Stimulated activated naive B cell treated with anti-CD40 and anti-IgM and Interleukin-4, amounts not matched to agents 10 μg/mL and 1 μg/mL and 100 μg/mL, for 72 hours (primary cell): Measurements from ENCODE around the gene LRCH1.

Experiments used
- ATAC-seq, 2 donors: fragments of 150-1000 bp; cut with Tn5 transposase; replicated peaks; 2 replicates each; pipeline ENCODE4 v1.10.0; 2021; ENCODE audit warnings: moderate library complexity in 1 of 2
- DNase-seq: peaks from one replicate; pipeline ENCODE4 v3.0.0; 2021
- H3K27ac Mint-ChIP-seq: one replicate; pipeline ENCODE4 v1.8.0; 2022; ENCODE audit warnings: mild to moderate bottlenecking, mixed read lengths
- H3K27me3 Mint-ChIP-seq, 2 donors: one replicate each; pipeline ENCODE4 v1.8.0; 2022; ENCODE audit warnings: mixed read lengths in 2 of 2
- H3K36me3 Mint-ChIP-seq, 2 donors: one replicate each; pipeline ENCODE4 v1.8.0; 2022; ENCODE audit warnings: mixed read lengths in 2 of 2, mild to moderate bottlenecking in 1 of 2
- H3K4me1 Mint-ChIP-seq, 2 donors: one replicate each; pipeline ENCODE4 v1.8.0; 2022; ENCODE audit warnings: mixed read lengths in 2 of 2, mild to moderate bottlenecking in 1 of 2
- H3K4me3 Mint-ChIP-seq, 2 donors: one replicate each; pipeline ENCODE4 v1.8.0; 2022; ENCODE audit warnings: mild to moderate bottlenecking in 2 of 2, mixed read lengths in 2 of 2, moderate library complexity in 1 of 2
- H3K9me3 Mint-ChIP-seq, 2 donors: one replicate each; pipeline ENCODE4 v1.8.0; 2022; ENCODE audit warnings: mixed read lengths in 2 of 2, mild to moderate bottlenecking in 1 of 2

Gene LRCH1

DNA sequence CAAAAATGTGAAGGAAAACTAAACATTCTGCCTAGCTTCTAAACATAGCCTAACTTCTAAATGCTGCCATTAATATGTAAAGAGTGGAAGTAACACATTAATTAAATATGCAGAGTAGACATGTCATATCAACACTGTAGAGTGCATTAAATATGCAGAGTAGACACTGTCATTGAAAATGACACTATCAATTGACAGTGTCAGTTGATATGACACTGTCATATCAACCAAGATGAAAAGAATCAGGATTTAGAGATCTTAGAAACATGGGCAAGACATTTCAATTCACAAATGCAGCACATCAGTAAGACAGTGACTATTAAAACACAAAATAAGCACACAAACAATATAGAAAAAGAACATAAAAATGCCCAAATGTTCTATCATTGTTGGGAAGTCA lies 218.7 kb downstream of the LRCH1 start:
- Mint-ChIP-seq H3K36me3 (peaks cover 45 to 63% of the 10 kb centered on the region in 2 donors), H3K4me3 (no peak overlapping the region), H3K27ac (no peak overlapping the region), H3K4me1 (no peaks in the 10 kb centered on the region), H3K27me3 (no peaks in the 10 kb centered on the region), H3K9me3 (no peaks in the 10 kb centered on the region)
- ATAC-seq (no peak), DNase-seq (no peak)

DNA sequence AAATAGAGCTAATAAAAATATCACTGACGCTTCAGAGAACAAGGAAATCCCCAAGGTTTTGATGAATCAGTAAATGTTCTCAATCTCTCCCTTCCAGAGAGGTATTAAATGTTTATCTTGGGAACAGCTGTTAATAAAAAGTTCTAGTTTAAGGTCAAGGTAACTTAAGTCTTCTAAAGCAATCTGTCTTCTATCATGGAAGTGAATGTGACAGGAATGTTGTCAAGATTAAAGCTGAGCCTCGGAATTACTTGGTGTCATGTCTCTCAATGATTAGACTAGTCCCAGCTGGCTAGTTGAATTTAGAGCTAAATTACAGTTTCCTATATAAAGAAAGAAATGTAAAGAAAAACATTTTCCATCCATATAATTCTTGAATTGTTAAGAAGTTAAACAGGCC lies 220.6 kb downstream of the LRCH1 start:
- no peaks in the 10 kb centered on the region for H3K9me3 Mint-ChIP-seq
- H3K4me3 Mint-ChIP-seq: no peak overlapping the region
- DNase-seq: no peak
- no peak for ATAC-seq
- H3K4me1 Mint-ChIP-seq: no peaks in the 10 kb centered on the region
- H3K36me3 Mint-ChIP-seq: peaks cover 48 to 67% of the 10 kb centered on the region in 2 donors
- no peaks in the 10 kb centered on the region for H3K27me3 Mint-ChIP-seq
- no peak overlapping the region for H3K27ac Mint-ChIP-seq

DNA sequence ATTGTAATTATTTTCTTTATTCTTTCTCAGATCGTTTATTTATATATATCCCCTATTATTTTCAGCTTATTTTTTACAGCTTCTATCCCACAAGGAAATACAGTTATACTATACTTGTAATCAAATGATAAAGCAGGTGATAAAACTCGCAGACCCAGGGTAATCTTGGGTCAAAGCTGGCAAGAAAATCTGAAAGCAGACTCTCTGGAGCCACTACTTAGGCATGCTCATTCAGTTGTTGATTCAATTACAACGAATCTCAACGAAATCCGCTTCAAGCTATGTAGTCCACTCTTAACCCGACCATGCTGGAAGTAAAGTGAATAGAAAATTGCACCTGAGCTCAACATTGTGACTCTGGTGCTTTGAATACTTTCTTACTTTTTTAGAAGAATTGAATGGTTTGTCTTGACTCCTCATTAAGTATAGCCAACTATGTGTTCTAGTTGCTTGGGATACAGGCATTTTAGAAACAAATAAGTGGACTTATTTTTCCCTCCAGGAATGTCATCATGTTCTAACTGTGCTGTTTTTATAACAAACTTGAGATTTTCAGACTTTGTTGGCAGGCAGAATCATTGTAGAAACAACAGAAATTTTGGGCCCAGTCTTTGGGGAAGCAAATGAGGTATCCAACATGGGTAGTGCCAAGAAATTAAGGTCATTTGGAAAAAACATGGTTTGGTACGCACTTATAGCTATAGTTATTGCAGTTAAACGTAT lies 222.6 kb downstream of the LRCH1 start:
- H3K4me3 Mint-ChIP-seq: no peak overlapping the region

DNA sequence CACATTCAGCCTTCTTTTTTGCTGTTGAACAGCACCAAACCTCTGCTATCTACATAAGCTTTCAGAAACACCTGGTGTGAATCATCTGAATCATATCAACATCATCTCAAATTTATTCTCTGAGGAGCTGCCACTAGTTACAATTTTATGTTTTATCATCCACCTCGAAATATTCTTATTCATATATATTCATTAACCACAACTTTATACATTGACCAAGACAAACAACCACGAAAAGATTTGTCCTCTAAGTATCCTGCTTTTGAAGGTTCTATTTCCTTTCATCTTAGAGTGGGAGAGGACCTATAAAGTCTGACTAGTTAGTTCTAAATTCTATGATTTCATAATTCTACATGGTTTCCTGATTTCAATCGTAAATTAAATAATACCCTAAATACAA lies 225.1 kb downstream of the LRCH1 start:
- DNase-seq (no peak), ATAC-seq (no peak)
- H3K36me3 Mint-ChIP-seq: peaks cover 27 to 50% of the 10 kb centered on the region in 2 donors
- H3K9me3 Mint-ChIP-seq: no peaks in the 10 kb centered on the region
- no peak overlapping the region for H3K4me3 Mint-ChIP-seq
- H3K27me3 Mint-ChIP-seq: no peaks in the 10 kb centered on the region
- no peak overlapping the region for H3K27ac Mint-ChIP-seq
- H3K4me1 Mint-ChIP-seq: peaks cover 0 to 1% of the 10 kb centered on the region in 2 donors

More for the DNA sequence above, 222.6 kb downstream of the LRCH1 start:
- no peaks in the 10 kb centered on the region for H3K9me3 Mint-ChIP-seq
- no peaks in the 10 kb centered on the region for H3K4me1 Mint-ChIP-seq
- no peaks in the 10 kb centered on the region for H3K27me3 Mint-ChIP-seq
- peaks cover 43 to 57% of the 10 kb centered on the region in 2 donors for H3K36me3 Mint-ChIP-seq
- ATAC-seq: no peak
- DNase-seq: no peak
- H3K27ac Mint-ChIP-seq: no peak overlapping the region

DNA sequence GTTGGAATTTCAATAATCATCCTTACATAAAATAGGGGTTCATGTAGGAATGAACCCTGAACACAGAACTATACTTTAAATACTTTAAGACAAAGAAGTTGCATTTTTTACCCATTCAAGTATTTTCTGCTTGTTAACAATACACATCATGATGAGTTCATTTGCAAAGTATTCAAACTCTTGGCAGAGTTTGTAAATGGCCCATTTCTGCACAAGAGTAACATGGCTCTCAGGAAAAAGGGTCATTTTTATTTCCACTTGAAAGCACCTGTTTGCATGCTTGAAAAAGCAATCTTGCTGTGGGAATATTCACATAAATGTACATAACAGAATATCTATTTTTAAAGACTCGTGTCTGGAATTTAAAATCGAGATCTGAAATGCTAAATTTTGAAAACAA lies 225.9 kb downstream of the LRCH1 start:
- H3K36me3 Mint-ChIP-seq: peaks cover 21 to 45% of the 10 kb centered on the region in 2 donors
- H3K27ac Mint-ChIP-seq: no peak overlapping the region
- H3K4me3 Mint-ChIP-seq: no peak overlapping the region
- H3K27me3 Mint-ChIP-seq: no peaks in the 10 kb centered on the region
- ATAC-seq (no peak), DNase-seq (no peak)
- H3K4me1 Mint-ChIP-seq: peaks cover 0 to 1% of the 10 kb centered on the region in 2 donors
- no peaks in the 10 kb centered on the region for H3K9me3 Mint-ChIP-seq

DNA sequence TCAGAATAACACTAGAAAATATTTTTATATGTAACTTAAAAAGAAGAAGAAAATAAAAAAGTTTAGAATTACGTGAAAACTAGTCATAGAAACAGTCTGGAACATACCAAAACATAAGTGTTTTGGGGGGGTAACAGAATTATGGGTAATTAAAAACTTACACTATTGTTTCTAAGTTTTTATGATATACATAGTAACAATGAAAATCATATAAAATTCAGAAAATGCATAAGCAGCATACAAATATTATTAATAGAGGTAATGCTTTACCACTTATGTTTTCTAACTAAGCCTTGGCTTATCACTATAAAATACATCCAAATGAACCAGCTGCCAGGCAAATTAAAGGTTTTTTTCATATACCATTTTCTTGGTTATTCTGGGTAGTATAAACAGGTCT lies 229.1 kb downstream of the LRCH1 start:
- peaks cover 0 to 1% of the 10 kb centered on the region in 2 donors for H3K4me1 Mint-ChIP-seq
- H3K36me3 Mint-ChIP-seq: peaks cover 9 to 37% of the 10 kb centered on the region in 2 donors
- DNase-seq: no peak
- ATAC-seq: no peak
- no peaks in the 10 kb centered on the region for H3K27me3 Mint-ChIP-seq
- H3K9me3 Mint-ChIP-seq: no peaks in the 10 kb centered on the region
- H3K27ac Mint-ChIP-seq: no peak overlapping the region
- H3K4me3 Mint-ChIP-seq: no peak overlapping the region

DNA sequence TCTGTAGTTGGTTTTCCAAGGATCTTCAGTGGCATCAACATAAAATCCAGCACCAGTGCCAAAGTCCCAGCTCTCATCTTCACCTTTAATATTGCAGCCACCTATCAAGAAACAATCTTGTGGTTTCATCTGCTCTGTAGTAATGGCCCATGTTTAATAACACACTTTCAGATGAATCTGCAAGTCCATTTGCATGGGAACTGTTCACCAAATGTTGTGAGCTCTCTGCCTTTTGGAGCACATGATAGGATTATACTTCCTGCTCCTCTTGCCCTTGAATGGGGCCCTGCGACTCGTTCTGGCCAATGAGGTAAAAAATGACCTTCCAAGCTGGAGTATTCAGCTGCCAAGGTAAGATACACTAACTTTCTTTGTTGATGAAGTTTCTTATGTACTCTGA lies 229.7 kb downstream of the LRCH1 start:
- no peaks in the 10 kb centered on the region for H3K27me3 Mint-ChIP-seq
- no peak for ATAC-seq
- no peaks in the 10 kb centered on the region for H3K9me3 Mint-ChIP-seq
- H3K36me3 Mint-ChIP-seq: peaks cover 9 to 40% of the 10 kb centered on the region in 2 donors
- peaks cover 0 to 1% of the 10 kb centered on the region in 2 donors for H3K4me1 Mint-ChIP-seq
- no peak for DNase-seq
- H3K27ac Mint-ChIP-seq: no peak overlapping the region
- no peak overlapping the region for H3K4me3 Mint-ChIP-seq

DNA sequence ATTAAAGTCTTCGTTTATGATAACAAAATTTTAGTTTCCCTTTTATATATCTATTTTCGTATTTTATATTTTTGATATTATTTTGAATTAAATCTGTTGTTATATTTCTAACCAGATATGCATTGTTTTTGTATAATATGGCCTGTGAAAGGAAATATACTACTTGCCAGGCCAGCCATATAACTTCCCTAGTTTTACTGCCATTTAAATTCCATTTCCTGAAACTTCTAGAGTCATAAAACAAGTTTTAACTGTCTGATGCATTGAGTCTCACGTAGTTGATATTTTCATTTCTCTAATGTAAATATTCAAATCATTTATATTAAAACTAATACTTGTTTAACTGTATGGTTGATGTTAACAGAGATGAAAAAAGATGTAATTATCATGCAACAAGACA lies 230.5 kb downstream of the LRCH1 start:
- peaks cover 12 to 44% of the 10 kb centered on the region in 2 donors for H3K36me3 Mint-ChIP-seq
- no peaks in the 10 kb centered on the region for H3K27me3 Mint-ChIP-seq
- peaks cover 1 to 6% of the 10 kb centered on the region in 2 donors for H3K4me1 Mint-ChIP-seq
- H3K4me3 Mint-ChIP-seq: no peak overlapping the region
- DNase-seq: no peak
- ATAC-seq: no peak
- H3K27ac Mint-ChIP-seq: no peak overlapping the region
- no peaks in the 10 kb centered on the region for H3K9me3 Mint-ChIP-seq

DNA sequence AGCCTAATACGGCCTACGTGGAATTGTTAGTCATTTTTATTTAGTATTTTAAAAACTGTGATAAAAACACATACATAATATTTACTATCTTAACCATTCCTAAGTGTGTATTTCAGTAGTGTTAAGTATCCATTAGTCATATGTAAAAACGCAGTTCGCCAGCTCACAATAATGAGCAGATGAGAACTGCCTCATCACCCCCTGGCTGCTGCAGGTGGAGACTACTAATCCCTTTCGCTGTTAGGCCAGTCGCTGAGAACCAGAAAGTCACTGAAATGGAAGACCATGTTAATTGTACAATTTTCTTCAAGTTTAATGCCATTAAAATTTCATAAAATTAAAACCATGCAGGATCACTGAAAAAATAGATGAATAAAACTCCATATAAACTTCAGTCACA lies 242.4 kb downstream of the LRCH1 start:
- DNase-seq: no peak
- Mint-ChIP-seq H3K36me3 (peaks cover 17 to 23% of the 10 kb centered on the region in 2 donors), H3K4me1 (peaks cover 17 to 31% of the 10 kb centered on the region in 2 donors), H3K27me3 (no peaks in the 10 kb centered on the region), H3K27ac (no peak overlapping the region), H3K9me3 (no peaks in the 10 kb centered on the region), H3K4me3 (peak overlapping the region in 1 of 2 donors; percentile 44)
- ATAC-seq: no peak

DNA sequence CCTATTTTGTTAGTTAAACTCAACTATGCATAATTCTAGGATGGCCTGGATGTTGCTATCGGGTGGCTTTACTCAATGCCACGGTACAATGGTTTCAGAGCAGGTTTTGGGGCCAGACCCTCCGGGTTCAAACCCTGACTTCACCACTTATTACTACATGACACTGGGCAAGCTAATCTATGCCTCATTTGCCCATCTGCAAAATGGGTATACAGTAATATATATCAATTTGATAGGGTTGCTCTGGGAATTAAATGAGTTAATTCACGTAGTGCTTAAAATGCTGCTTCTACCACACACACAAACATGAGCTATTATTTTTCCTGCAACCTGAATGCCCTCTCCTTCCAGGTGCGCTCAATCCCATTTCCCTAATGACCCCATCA lies 243.2 kb downstream of the LRCH1 start:
- no peaks in the 10 kb centered on the region for H3K27me3 Mint-ChIP-seq
- DNase-seq (no peak), ATAC-seq (no peak)
- H3K36me3 Mint-ChIP-seq: peaks cover 11 to 16% of the 10 kb centered on the region in 2 donors
- peak overlapping the region; percentile 97 to 98 for H3K4me3 Mint-ChIP-seq
- peaks cover 16 to 31% of the 10 kb centered on the region in 2 donors for H3K4me1 Mint-ChIP-seq
- H3K27ac Mint-ChIP-seq: peak overlapping the region; percentile 99
- H3K9me3 Mint-ChIP-seq: no peaks in the 10 kb centered on the region

DNA sequence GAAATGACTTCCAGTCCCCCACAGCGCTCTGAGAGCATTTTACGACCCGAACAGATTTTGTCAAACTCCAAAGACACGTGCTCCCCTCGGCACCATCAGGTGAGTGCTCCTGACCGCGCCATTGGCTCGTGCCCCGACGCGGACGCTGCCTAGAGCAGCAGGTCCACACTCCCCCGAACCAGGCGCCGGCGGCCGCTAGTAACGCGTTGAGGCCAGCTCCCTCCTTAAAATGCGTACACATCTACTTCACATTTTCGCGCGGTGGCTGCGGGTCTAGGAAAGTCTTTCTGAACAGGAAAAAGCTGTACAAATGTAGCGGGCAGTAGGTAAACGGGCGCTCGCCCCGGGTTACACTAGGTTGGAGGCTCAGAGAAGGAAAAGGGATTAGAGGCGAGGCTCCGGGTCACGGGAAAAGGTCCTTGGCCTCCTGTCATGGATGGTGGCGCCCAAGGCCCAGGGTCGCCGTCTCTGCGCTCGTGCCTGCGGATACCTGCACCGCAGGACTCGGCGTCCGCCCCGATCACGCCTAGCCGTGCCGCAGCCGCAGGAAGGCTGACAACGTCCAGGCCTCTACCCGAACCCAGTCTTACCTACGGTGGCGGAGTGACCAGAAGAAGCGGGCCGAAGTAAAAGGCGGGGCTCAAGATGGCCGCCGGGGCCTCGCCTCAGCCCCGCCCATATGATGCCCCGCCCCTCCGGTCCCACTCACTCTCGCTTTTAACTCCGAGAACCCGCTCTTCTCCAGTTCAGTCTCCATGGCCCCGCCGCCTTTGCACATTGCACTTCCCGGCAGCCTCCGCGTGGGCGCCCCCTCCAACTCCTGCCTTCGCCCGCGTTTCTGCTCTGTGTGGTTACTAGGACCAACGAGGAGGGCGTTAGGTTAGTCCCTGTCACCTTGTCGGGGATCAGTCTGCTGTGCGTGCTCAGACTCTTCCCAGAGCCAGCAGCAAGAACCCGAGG lies 243.8 kb downstream of the LRCH1 start, which contains the start of gene ESD:
Gene ESD (minus strand): TSS at position 647 of the 960 bp plus-strand sequence. CDS start 5,748 bp downstream, outside the sequence.
- H3K27me3 Mint-ChIP-seq: no peaks in the 10 kb centered on the region

DNA sequence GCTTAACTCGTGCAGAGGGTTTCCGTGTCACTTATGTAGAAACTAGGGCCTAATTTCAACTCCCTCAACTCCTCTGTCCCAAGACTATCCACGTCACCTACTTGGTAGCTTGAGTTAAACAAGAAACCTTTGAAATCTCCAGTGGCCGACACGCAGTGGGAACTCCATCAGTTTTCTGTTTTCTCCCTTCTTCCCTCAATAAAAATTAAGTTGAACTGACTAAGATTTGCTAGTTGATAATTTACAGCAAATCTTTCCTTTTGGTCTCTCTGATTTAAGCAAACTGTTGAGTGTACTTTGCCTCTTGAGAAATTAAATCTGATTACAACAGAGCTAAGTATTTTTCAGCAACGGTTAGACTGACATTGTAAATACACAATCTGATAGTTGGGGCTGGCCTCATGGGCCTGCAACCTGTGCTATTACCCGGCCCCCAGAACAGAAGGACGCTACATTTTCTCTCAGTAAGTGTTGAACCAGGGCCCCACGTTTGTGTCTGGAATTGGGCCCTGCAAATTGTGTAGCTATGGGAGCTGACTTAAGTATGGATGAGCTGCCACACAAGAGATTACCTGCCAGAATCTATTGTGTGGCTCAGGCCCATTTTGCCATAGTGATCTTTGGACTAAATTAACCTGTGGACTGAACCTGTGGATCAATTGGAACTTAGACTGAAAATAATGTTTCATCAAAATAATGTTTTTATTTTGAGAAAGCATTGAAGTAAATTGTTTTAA lies 244.7 kb downstream of the LRCH1 start:
- H3K4me1 Mint-ChIP-seq: peaks cover 16 to 31% of the 10 kb centered on the region in 2 donors
- peak overlapping the region; percentile 99 for H3K27ac Mint-ChIP-seq
- peaks cover 11 to 16% of the 10 kb centered on the region in 2 donors for H3K36me3 Mint-ChIP-seq
- no peaks in the 10 kb centered on the region for H3K9me3 Mint-ChIP-seq
- no peaks in the 10 kb centered on the region for H3K27me3 Mint-ChIP-seq
- peak overlapping the region; percentile 97 to 98 for H3K4me3 Mint-ChIP-seq
- DNase-seq (no peak), ATAC-seq (no peak)

More for the DNA sequence above, 243.8 kb downstream of the LRCH1 start, which contains the start of gene ESD:
- Mint-ChIP-seq H3K27ac (peak within 1 kb of the TSS; percentile 99), H3K36me3 (peaks cover 11 to 16% of the 10 kb centered on the region in 2 donors), H3K4me3 (peak within 1 kb of the TSS; percentile 97 to 98), H3K9me3 (no peaks in the 10 kb centered on the region), H3K4me1 (peaks cover 16 to 31% of the 10 kb centered on the region in 2 donors)
- ATAC-seq: peak; percentile 95
- peak; percentile 85 for DNase-seq

DNA sequence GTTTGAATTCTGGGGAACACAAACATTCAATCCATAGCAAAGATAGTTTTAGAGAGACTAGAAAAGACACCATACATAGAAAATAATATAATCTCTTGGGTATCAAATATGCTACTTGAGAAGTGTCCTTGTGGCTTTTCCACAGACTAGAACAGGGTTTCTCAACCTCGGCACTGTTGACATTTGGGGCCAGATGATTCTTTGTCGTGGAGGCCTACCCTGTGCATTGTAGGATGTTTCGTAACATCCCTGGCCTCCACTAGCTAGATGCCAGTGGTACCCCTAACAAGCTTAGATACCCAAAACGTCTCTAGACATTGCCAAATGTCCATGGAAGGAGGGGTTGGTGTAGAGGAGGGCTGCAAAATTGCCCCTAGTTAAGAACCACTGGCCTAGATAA lies 246.2 kb downstream of the LRCH1 start:
- ATAC-seq: no peak
- Mint-ChIP-seq H3K4me3 (no peak overlapping the region), H3K27ac (no peak overlapping the region), H3K36me3 (peaks cover 8 to 12% of the 10 kb centered on the region in 2 donors), H3K9me3 (no peaks in the 10 kb centered on the region), H3K27me3 (no peaks in the 10 kb centered on the region), H3K4me1 (peaks cover 14 to 25% of the 10 kb centered on the region in 2 donors)
- DNase-seq: no peak

DNA sequence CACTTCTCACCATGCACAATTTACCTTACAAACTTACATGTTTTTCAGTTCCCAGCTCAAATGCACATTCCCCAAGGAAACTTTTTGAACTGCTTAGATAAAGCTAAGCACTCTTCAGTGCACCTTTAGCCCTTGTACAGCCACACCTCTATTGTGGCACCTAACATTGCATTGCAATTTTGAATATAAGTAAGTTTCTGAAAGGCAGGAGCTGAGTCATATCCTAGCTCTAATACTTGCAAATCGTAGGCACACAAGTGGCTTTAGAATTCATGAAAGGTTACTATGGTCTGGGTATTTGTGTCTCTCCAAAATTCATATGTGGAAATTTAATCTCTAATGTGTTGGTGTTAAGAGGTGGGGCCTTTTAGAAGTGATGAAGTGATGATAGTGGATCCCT lies 248.9 kb downstream of the LRCH1 start:
- Mint-ChIP-seq H3K27ac (no peak overlapping the region), H3K4me1 (peaks cover 5 to 9% of the 10 kb centered on the region in 2 donors), H3K9me3 (peaks cover 2 to 7% of the 10 kb centered on the region in 2 donors), H3K4me3 (no peak overlapping the region), H3K36me3 (peaks cover 2 to 4% of the 10 kb centered on the region in 2 donors), H3K27me3 (no peaks in the 10 kb centered on the region)
- ATAC-seq (no peak), DNase-seq (no peak)
